Tibial artery (tissue), 4 donors: ENCODE data around the gene GOLGA6C.
A peak's percentile ranks its signal among the peaks of the same experiment; 100 is the strongest.
"Not testable (repeated sequence)": the region's sequence is repeated elsewhere in the genome, so short reads cannot be mapped to it uniquely, and the experiment has no call there.

Source experiments
- DNase-seq, 2 donors: peaks; one replicate each; pipeline ENCODE4 v3.0.0-alpha.2; 2019
- H3K27ac ChIP-seq, 2 donors: fragments of 200-600 bp; sonication (generic) in 1 of 2; 1 replicate in 1 of 2; 2 replicates in 1 of 2; pipeline ENCODE4 v1.5.1; 2018 to 2019; ENCODE audit warnings: mild to moderate bottlenecking in 1 of 2
- H3K27me3 ChIP-seq, 2 donors: fragments of 200-600 bp; sonication (generic) in 1 of 2; one replicate each; pipeline versions ENCODE4 v1.5.1 to v1.6.0; 2016 to 2019
- H3K36me3 ChIP-seq, 3 donors: fragments of 200-600 bp; sonication (generic) in 2 of 3; one replicate each; pipeline ENCODE4 v1.5.1; 2016 to 2019; ENCODE audit warnings: mild to moderate bottlenecking in 2 of 3
- H3K4me1 ChIP-seq, 4 donors: fragments of 200-600 bp; sonication (generic) in 2 of 4; 1 replicate in 3 of 4; 2 replicates in 1 of 4; pipeline ENCODE4 v1.5.1; 2016 to 2019
- H3K4me3 ChIP-seq, 2 donors: fragments of 200-600 bp; sonication (generic) in 1 of 2; 1 replicate in 1 of 2; 2 replicates in 1 of 2; pipeline ENCODE4 v1.5.1; 2018 to 2019; ENCODE audit warnings: mild to moderate bottlenecking in 2 of 2
- H3K9me3 ChIP-seq, 3 donors: fragments of 200-600 bp; sonication (generic) in 1 of 3; one replicate each; pipeline ENCODE4 v1.5.1; 2016 to 2019
- CTCF ChIP-seq, 2 experiments: fragments of 200-600 bp in 1 of 2; fragments of 450-650 bp in 1 of 2; IDR thresholded peaks; one replicate each; pipeline ENCODE4 v1.5.1; 2017 to 2019; ENCODE audit warnings: antibody characterized with exemption in 2 of 2, mild to moderate bottlenecking in 1 of 2, moderate library complexity in 1 of 2
- intact Hi-C: fragments of 100-400 bp; cut with DNase I; formaldehyde crosslinking; loops from one replicate; pipeline ENCODE4 v1.15.0; 2023; ENCODE audit warnings: low total_unique reads

GOLGA6C gene

GRCh38 chr15:75258034-75258433, at the start of gene GOLGA6C:
Gene GOLGA6C (plus strand): TSS chr15:75258334. CDS start chr15:75258599, 265 bp downstream.
- H3K4me1 ChIP-seq, H3K4me3 ChIP-seq, H3K9me3 ChIP-seq, H3K27ac ChIP-seq, intact Hi-C loops, DNase-seq, H3K27me3 ChIP-seq, H3K36me3 ChIP-seq: not testable (repeated sequence)

GRCh38 chr15:75208501-75209288, 49.4 kb upstream of the GOLGA6C start:
- Histone ChIP-seq H3K36me3 (peaks cover 69 to 81% (median 79%) of the 10 kb centered on the region in 3 donors), H3K4me1 (peaks cover 0 to 69% (median 50%) of the 10 kb centered on the region in 4 donors), H3K27me3 (no peaks in the 10 kb centered on the region), H3K4me3 (no peak overlapping the region), H3K9me3 (no peaks in the 10 kb centered on the region), H3K27ac (peak overlapping the region in 1 of 2 donors; percentile 1)
- peak in 1 of 2 donors; percentile 77 for DNase-seq
- intact Hi-C loops, result loop anchor here (10.0 kb wide), 1 partner anchor 424 kb away; the partner anchor contains the start of gene CSK
- no peak for TF ChIP-seq CTCF (IDR thresholded peaks at IDR 0.05)

- Histone ChIP-seq H3K9me3 (no peaks in the 10 kb centered on the region), H3K4me1 (peaks cover 0 to 63% (median 44%) of the 10 kb centered on the region in 4 donors), H3K27me3 (no peaks in the 10 kb centered on the region), H3K36me3 (peaks cover 70 to 87% (median 83%) of the 10 kb centered on the region in 3 donors), H3K4me3 (no peak overlapping the region), H3K27ac (peak overlapping the region in 1 of 2 donors; percentile 1)
- DNase-seq, result no peak
- intact Hi-C loops, result loop anchor here (10.0 kb wide), 1 partner anchor 424 kb away; the partner anchor contains the start of gene CSK
- TF ChIP-seq CTCF (IDR thresholded peaks at IDR 0.05), result no peak
Measured at GRCh38 chr15:75209289-75209676, 48.9 kb upstream of the GOLGA6C start.

GRCh38 chr15:75210811-75211230, 47.3 kb upstream of the GOLGA6C start:
- H3K4me3 ChIP-seq, result no peak overlapping the region
- no peaks in the 10 kb centered on the region for H3K9me3 ChIP-seq
- no peak overlapping the region for H3K27ac ChIP-seq
- TF ChIP-seq CTCF (IDR thresholded peaks at IDR 0.05), result no peak
- peaks cover 70 to 91% (median 82%) of the 10 kb centered on the region in 3 donors for H3K36me3 ChIP-seq
- no peaks in the 10 kb centered on the region for H3K27me3 ChIP-seq
- intact Hi-C loops, result no loop called here
- peaks cover 0 to 48% (median 34%) of the 10 kb centered on the region in 4 donors for H3K4me1 ChIP-seq
- no peak for DNase-seq

- Histone ChIP-seq H3K27me3 (no peaks in the 10 kb centered on the region), H3K27ac (no peak overlapping the region), H3K36me3 (peaks cover 65 to 86% (median 74%) of the 10 kb centered on the region in 3 donors), H3K4me3 (no peak overlapping the region), H3K4me1 (peaks cover 0 to 46% (median 32%) of the 10 kb centered on the region in 4 donors), H3K9me3 (no peaks in the 10 kb centered on the region)
- intact Hi-C loops, result no loop called here
- no peak for TF ChIP-seq CTCF (IDR thresholded peaks at IDR 0.05)
- no peak for DNase-seq
Measured at GRCh38 chr15:75211436-75212199, 46.5 kb upstream of the GOLGA6C start.
